Measurements from ENCODE around the gene CHST8. TPM values are rescaled to one million over a fixed set of nuclear protein-coding genes. Genes with fewer than 3 reads are reported as not detected.

Gene CHST8
- total RNA-seq, 2 donors from 2014 or later = 1.6 to 3.8 TPM

GRCh38 chr19:33644284-33644836 is 22.6 kb downstream of the CHST8 start:
- H3K36me3 Mint-ChIP-seq (ENCODE audit: low read depth) = no peaks in the 10 kb centered on the region

DNA sequence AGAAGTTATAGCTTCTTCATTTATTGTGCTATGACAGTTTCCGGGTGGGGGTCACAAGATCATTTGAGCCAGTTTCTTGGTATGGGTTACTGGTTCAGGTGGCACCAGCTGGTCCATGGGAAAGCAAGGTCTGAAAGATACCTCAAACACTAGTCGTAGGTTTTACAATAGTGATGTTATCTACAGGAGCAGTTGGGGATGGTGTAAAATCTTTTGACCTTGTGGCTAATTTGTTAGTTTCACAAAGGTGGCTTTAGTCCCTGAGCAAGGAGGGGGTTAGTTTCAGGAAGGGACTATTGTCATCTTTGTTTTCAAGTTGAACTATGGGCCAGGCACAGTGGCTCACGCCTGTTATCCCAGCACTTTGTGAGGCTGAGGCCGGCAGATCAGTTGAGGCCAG is 24.6 kb downstream of the CHST8 start:
- 92 to 100% methylated on average over 3 to 4 of the region's 4 CpGs for WGBS, 2 experiments (ENCODE audit: insufficient coverage in 1 of 2, insufficient read length in 1 of 2)
- no peak for TF ChIP-seq CTCF (conservative IDR thresholded peaks at IDR 0.05)
- Mint-ChIP-seq H3K4me3 (no peak overlapping the region), H3K27me3 (ENCODE audit: insufficient read depth) (no peaks in the 10 kb centered on the region), H3K4me1 (peaks cover 10% of the 10 kb centered on the region), H3K27ac (no peak overlapping the region), H3K36me3 (ENCODE audit: low read depth) (no peaks in the 10 kb centered on the region), H3K9me3 (no peaks in the 10 kb centered on the region)
- H3K9me3 ChIP-seq (ENCODE audit: control insufficient read depth, low read length) = no peaks in the 10 kb centered on the region
- no peak overlapping the region for H3K4me3 ChIP-seq (ENCODE audit: low read length)
- DNase-seq = no peak
- H3K4me1 ChIP-seq (ENCODE audit: control insufficient read depth, insufficient read depth, low read length) = no peaks in the 10 kb centered on the region
- H3K27me3 ChIP-seq (ENCODE audit: control insufficient read depth, insufficient read depth, low read length, poor library complexity, severe bottlenecking) = no peaks in the 10 kb centered on the region
- H3K36me3 ChIP-seq (ENCODE audit: control insufficient read depth, insufficient read depth, low read length) = no peaks in the 10 kb centered on the region
- H3K9ac ChIP-seq (ENCODE audit: extremely low read depth, low read length, poor library complexity, severe bottlenecking) = no peak overlapping the region
- no peak overlapping the region for H3K27ac ChIP-seq (ENCODE audit: low read depth, low read length)

More at GRCh38 chr19:33644284-33644836, 22.6 kb downstream of the CHST8 start:
- Mint-ChIP-seq H3K9me3 (no peaks in the 10 kb centered on the region), H3K27ac (no peak overlapping the region), H3K27me3 (ENCODE audit: insufficient read depth) (peaks cover under 1% of the 10 kb centered on the region), H3K4me1 (peaks cover 5% of the 10 kb centered on the region), H3K4me3 (no peak overlapping the region)
- no peak for TF ChIP-seq CTCF (conservative IDR thresholded peaks at IDR 0.05)
- Histone ChIP-seq H3K27me3 (ENCODE audit: control insufficient read depth, insufficient read depth, low read length, poor library complexity, severe bottlenecking) (no peaks in the 10 kb centered on the region), H3K9ac (ENCODE audit: extremely low read depth, low read length, poor library complexity, severe bottlenecking) (no peak overlapping the region), H3K4me1 (ENCODE audit: control insufficient read depth, insufficient read depth, low read length) (no peaks in the 10 kb centered on the region), H3K9me3 (ENCODE audit: control insufficient read depth, low read length) (no peaks in the 10 kb centered on the region), H3K36me3 (ENCODE audit: control insufficient read depth, insufficient read depth, low read length) (no peaks in the 10 kb centered on the region), H3K27ac (ENCODE audit: low read depth, low read length) (no peak overlapping the region), H3K4me3 (ENCODE audit: low read length) (no peak overlapping the region)
- WGBS, 2 experiments (ENCODE audit: insufficient coverage in 1 of 2, insufficient read length in 1 of 2) = 95 to 98% methylated on average over 8 to 9 of the region's 9 CpGs
- no peak for DNase-seq

DNA sequence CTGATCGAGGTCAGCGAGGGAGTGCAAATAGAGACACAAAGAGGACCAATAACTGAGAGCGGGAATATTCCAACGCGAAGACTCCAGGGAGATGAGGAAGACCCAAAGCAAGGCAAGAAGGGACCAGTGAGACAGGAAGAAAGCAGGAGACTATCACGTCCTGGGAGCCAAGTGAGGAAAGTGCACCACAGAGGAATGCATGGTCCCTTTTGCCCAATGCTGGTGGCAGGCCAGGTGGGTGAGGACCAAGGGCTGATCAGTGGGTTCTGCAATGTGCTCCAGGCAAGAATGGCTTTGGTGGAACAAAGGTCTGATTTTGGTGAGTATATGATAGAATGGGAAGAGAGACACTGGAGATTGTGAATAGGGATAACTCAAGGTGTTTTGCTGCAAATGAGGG is 25.4 kb downstream of the CHST8 start:
- Histone ChIP-seq H3K4me1 (ENCODE audit: control insufficient read depth, insufficient read depth, low read length) (no peaks in the 10 kb centered on the region), H3K27me3 (ENCODE audit: control insufficient read depth, insufficient read depth, low read length, poor library complexity, severe bottlenecking) (no peaks in the 10 kb centered on the region), H3K27ac (ENCODE audit: low read depth, low read length) (no peak overlapping the region), H3K9ac (ENCODE audit: extremely low read depth, low read length, poor library complexity, severe bottlenecking) (no peak overlapping the region), H3K4me3 (ENCODE audit: low read length) (no peak overlapping the region), H3K9me3 (ENCODE audit: control insufficient read depth, low read length) (no peaks in the 10 kb centered on the region), H3K36me3 (ENCODE audit: control insufficient read depth, insufficient read depth, low read length) (no peaks in the 10 kb centered on the region)
- Mint-ChIP-seq H3K4me1 (peaks cover 10% of the 10 kb centered on the region), H3K27ac (no peak overlapping the region), H3K27me3 (ENCODE audit: insufficient read depth) (no peaks in the 10 kb centered on the region), H3K36me3 (ENCODE audit: low read depth) (no peaks in the 10 kb centered on the region), H3K9me3 (no peaks in the 10 kb centered on the region), H3K4me3 (no peak overlapping the region)
- WGBS, 2 experiments (ENCODE audit: insufficient coverage in 1 of 2, insufficient read length in 1 of 2) = 91 to 92% methylated on average over 6 of the region's 6 CpGs
- no peak for DNase-seq
- no peak for TF ChIP-seq CTCF (conservative IDR thresholded peaks at IDR 0.05)

Data from endodermal cell (in vitro differentiated cells).